SK-N-SH (cell line): ENCODE data around the gene SEMA3A. TPM values are rescaled to one million over a fixed set of nuclear protein-coding genes. Genes with fewer than 3 reads are reported as not detected.

Source experiments
- CTCF ChIA-PET: fragments of 300-600, 350-600 bp; formaldehyde crosslinking; extraction: SDS; loops from one replicate; lab custom pipeline; 2021; lab: Yijun Ruan, JAX
- POLR2A ChIA-PET: fragments of 350-600 bp; sonication (Branson Sonifier 250); formaldehyde crosslinking; extraction: SDS; loops from one replicate; lab custom pipeline; 2020; ENCODE audit warnings: antibody characterized with exemption, inconsistent platforms; lab: Yijun Ruan, JAX
- DNase-seq: peaks from one replicate; pipeline ENCODE4 v3.0.0; 2012
- H2AFZ ChIP-seq: fragments of 200-600 bp; sonication (generic); 2 replicates; pipeline ENCODE4 v1.8.1; 2016; ENCODE audit warnings: antibody characterized with exemption, mild to moderate bottlenecking, low read depth
- H3F3A ChIP-seq: fragments of 200-600 bp; sonication (generic); replicated peaks from 2 replicates; pipeline ENCODE3; 2016; ENCODE audit warnings: antibody characterized with exemption, mild to moderate bottlenecking; ENCODE audit not compliant: insufficient read depth
- H3K27ac ChIP-seq, 2 experiments: fragments of 200-500 bp in 1 of 2; fragments of 200-600 bp in 1 of 2; sonication (Bioruptor generic) in 1 of 2; sonication (generic), shearing (Covaris generic) in 1 of 2; 2 replicates each; pipeline versions ENCODE4 v1.5.1 to v1.6.1; 2014 to 2016; ENCODE audit warnings: low read depth in 2 of 2, inconsistent platforms in 1 of 2, low read length in 1 of 2, mild to moderate bottlenecking in 1 of 2, mixed read lengths in 1 of 2
- H3K27me3 ChIP-seq: fragments of 200-600 bp; sonication (generic), shearing (Covaris generic); 2 replicates; pipeline ENCODE4 v1.6.1; 2016; ENCODE audit warnings: mixed run types; ENCODE audit not compliant: insufficient read depth
- H3K36me3 ChIP-seq, 2 experiments: fragments of 200-500 bp in 1 of 2; fragments of 200-600 bp in 1 of 2; sonication (Bioruptor generic) in 1 of 2; sonication (generic) in 1 of 2; replicated peaks in 1 of 2; 2 replicates each; pipeline versions ENCODE3 to v1.5.1; 2014 to 2016; ENCODE audit warnings: low read length in 1 of 2, mild to moderate bottlenecking in 1 of 2; ENCODE audit not compliant: insufficient read depth in 2 of 2, control insufficient read depth in 1 of 2
- H3K4me1 ChIP-seq, 2 experiments: fragments of 200-500 bp in 1 of 2; fragments of 200-600 bp in 1 of 2; sonication (Bioruptor generic) in 1 of 2; sonication (generic), shearing (Covaris generic) in 1 of 2; 2 replicates each; pipeline versions ENCODE4 v1.5.1 to v1.6.1; 2014 to 2016; ENCODE audit warnings: low read depth in 1 of 2, low read length in 1 of 2, mixed run types in 1 of 2; ENCODE audit not compliant: insufficient read depth in 2 of 2, control insufficient read depth in 1 of 2
- H3K4me2 ChIP-seq: fragments of 200-600 bp; sonication (generic), shearing (Covaris generic); 2 replicates; pipeline ENCODE4 v1.6.1; 2017; ENCODE audit warnings: mixed run types
- H3K4me3 ChIP-seq, 2 experiments: fragments of 200-500 bp in 1 of 2; fragments of 200-600 bp in 1 of 2; sonication (Bioruptor generic) in 1 of 2; sonication (generic), shearing (Covaris generic) in 1 of 2; 2 replicates each; pipeline versions ENCODE4 v1.5.1 to v1.8.1; 2014 to 2016; ENCODE audit warnings: low read depth in 2 of 2, inconsistent platforms in 1 of 2, low read length in 1 of 2, mild to moderate bottlenecking in 1 of 2, mixed read lengths in 1 of 2, moderate library complexity in 1 of 2
- H3K79me2 ChIP-seq: fragments of 200-600 bp; sonication (generic); 2 replicates; pipeline ENCODE4 v1.8.1; 2017; ENCODE audit warnings: mild to moderate bottlenecking; ENCODE audit not compliant: insufficient read depth
- H3K9ac ChIP-seq: fragments of 200-600 bp; sonication (generic); 2 replicates; pipeline ENCODE4 v1.6.1; 2017; ENCODE audit warnings: mixed run types
- H3K9me2 ChIP-seq: fragments of 200-600 bp; sonication (generic); 2 replicates; pipeline ENCODE4 v1.6.1; 2017; ENCODE audit warnings: mixed run types
- H3K9me3 ChIP-seq: fragments of 200-600 bp; sonication (generic); 2 replicates; pipeline ENCODE4 v1.6.1; 2017; ENCODE audit warnings: mixed run types, mild to moderate bottlenecking, moderate library complexity
- H4K20me1 ChIP-seq: fragments of 200-600 bp; sonication (generic); 2 replicates; pipeline ENCODE4 v1.6.1; 2017; ENCODE audit warnings: mild to moderate bottlenecking, mixed run types; ENCODE audit not compliant: insufficient read depth
- ELF1 ChIP-seq: IDR thresholded peaks from 2 replicates; pipeline ENCODE4 v1.4.0; 2012
- EZH2phosphoT487 ChIP-seq: fragments of 200-600 bp; sonication (generic); IDR thresholded peaks from 2 replicates; pipeline ENCODE4 v1.6.1; 2017; ENCODE audit warnings: low read depth, mixed run types, mild to moderate bottlenecking, antibody characterized with exemption, moderate library complexity, borderline replicate concordance
- GABPA ChIP-seq: IDR thresholded peaks from 2 replicates; pipeline ENCODE4 v1.4.0; 2012; ENCODE audit warnings: low read depth, mild to moderate bottlenecking
- IRF3 ChIP-seq: fragments of 150-350 bp; IDR thresholded peaks from 2 replicates; pipeline ENCODE4 v1.6.1; 2016; ENCODE audit warnings: mild to moderate bottlenecking, low read depth, low read length
- RFX5 ChIP-seq: IDR thresholded peaks from 2 replicates; pipeline ENCODE4 v1.6.1; 2012; ENCODE audit warnings: mild to moderate bottlenecking, improper control_type of control experiment, low read length
- TCF12 ChIP-seq: IDR thresholded peaks from 2 replicates; pipeline ENCODE4 v1.4.0; 2012
- WGBS: methylation state at CpG from one replicate; pipeline ENCODE4 v1.1.6; 2017; ENCODE audit warnings: low lambda C conversion rate; 5-methylcytosine and 5-hydroxymethylcytosine counted together
- polyA plus RNA-seq, 3 experiments: library from polyadenylated mRNA; depleted of rRNA; stranded (reverse); fragments of >200 nt; gene quantifications; 2 replicates each; pipeline ENCODE4 v1.2.3, GENCODE V29; 2012
- TF ChIP-seq, protein P1 (sequence below): IDR thresholded peaks from 2 replicates; pipeline ENCODE4 v1.6.1; 2012; ENCODE audit warnings: mild to moderate bottlenecking, low read depth, low read length, moderate library complexity
- TF ChIP-seq, protein P2 (sequence below): IDR thresholded peaks from 2 replicates; pipeline ENCODE4 v1.4.0; 2012; ENCODE audit warnings: low read depth, borderline replicate concordance

SEMA3A gene
- polyA plus RNA-seq, 1 of the 3 experiments (the other 2 are of a cell fraction), result 15.9 TPM

DNA sequence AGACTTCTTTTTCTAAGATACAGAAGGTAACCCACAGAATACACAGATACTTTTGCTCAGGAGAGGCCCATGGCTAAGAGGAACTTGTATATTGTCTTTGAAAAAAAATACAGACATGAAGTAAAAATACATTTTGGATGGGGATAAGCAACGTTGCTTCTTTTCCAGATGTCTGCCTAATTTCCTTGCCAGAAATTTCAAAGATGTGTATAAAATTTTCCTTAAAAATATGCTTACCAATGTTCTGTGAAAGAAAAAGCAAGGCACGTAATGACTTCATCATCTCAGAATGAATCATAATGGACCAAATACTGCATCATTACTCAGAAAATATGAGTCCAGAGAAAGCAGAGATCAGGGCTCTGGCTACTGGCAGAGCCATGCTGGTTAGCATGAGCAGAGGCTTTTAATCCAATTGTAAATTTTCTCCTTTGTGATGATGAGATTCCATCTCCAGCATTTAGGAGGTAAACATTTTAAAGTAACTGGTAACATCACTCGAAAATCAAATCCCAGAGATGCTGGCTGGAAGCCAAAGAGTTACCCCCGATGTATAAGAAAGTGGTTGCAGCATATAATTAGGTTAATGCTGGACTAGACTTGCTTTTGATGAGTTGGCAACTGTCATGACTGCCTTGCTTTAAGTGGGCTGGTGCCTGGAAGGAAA is 272.5 kb downstream of the SEMA3A start (continued):
- TF ChIP-seq, protein P1, sequence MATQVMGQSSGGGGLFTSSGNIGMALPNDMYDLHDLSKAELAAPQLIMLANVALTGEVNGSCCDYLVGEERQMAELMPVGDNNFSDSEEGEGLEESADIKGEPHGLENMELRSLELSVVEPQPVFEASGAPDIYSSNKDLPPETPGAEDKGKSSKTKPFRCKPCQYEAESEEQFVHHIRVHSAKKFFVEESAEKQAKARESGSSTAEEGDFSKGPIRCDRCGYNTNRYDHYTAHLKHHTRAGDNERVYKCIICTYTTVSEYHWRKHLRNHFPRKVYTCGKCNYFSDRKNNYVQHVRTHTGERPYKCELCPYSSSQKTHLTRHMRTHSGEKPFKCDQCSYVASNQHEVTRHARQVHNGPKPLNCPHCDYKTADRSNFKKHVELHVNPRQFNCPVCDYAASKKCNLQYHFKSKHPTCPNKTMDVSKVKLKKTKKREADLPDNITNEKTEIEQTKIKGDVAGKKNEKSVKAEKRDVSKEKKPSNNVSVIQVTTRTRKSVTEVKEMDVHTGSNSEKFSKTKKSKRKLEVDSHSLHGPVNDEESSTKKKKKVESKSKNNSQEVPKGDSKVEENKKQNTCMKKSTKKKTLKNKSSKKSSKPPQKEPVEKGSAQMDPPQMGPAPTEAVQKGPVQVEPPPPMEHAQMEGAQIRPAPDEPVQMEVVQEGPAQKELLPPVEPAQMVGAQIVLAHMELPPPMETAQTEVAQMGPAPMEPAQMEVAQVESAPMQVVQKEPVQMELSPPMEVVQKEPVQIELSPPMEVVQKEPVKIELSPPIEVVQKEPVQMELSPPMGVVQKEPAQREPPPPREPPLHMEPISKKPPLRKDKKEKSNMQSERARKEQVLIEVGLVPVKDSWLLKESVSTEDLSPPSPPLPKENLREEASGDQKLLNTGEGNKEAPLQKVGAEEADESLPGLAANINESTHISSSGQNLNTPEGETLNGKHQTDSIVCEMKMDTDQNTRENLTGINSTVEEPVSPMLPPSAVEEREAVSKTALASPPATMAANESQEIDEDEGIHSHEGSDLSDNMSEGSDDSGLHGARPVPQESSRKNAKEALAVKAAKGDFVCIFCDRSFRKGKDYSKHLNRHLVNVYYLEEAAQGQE, result no peak
- TF ChIP-seq ELF1 (no peak), GABPA (no peak), EZH2phosphoT487 (no peak), IRF3 (no peak), RFX5 (no peak)
- TF ChIP-seq, protein P2, sequence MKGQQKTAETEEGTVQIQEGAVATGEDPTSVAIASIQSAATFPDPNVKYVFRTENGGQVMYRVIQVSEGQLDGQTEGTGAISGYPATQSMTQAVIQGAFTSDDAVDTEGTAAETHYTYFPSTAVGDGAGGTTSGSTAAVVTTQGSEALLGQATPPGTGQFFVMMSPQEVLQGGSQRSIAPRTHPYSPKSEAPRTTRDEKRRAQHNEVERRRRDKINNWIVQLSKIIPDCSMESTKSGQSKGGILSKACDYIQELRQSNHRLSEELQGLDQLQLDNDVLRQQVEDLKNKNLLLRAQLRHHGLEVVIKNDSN, result no peak

- DNase-seq, result no peak
- H4K20me1 ChIP-seq, result no peaks in the 10 kb centered on the region
Observed at GRCh38 chr7:83921271-83921940, 273.2 kb downstream of the SEMA3A start.

More at GRCh38 chr7:83921271-83921940, 273.2 kb downstream of the SEMA3A start:
- Histone ChIP-seq H3K9ac (no peak overlapping the region), H3K9me3 (no peaks in the 10 kb centered on the region), H3K4me3 (no peak overlapping the region), H3K27me3 (no peaks in the 10 kb centered on the region), H3K4me2 (peak overlapping the region; percentile 30; the same call in 1 of the 2 replicates), H3F3A (peaks cover 5% of the 10 kb centered on the region), H3K9me2 (no peaks in the 10 kb centered on the region; the same call in 1 of the 2 replicates), H2AFZ (no peak overlapping the region), H3K79me2 (no peaks in the 10 kb centered on the region), H3K36me3 (no peaks in the 10 kb centered on the region), H3K4me1 (peaks cover 0 to 16% of the 10 kb centered on the region in 2 experiments; a peak in 2 of 4 replicates), H3K27ac (peak overlapping the region; percentile 54 to 79; a peak in 3 of 4 replicates)
- WGBS, result 73% methylated on average over 1 of the region's 1 CpG
- CTCF ChIA-PET, result interaction anchor here (1.5 to 2.8 kb wide), 2 partner anchors 10 to 14 kb away, joined by 7 to 17 read pairs; no protein-coding TSS in a partner anchor
- TF ChIP-seq TCF12 (no peak), RFX5 (no peak)
- TF ChIP-seq, all 33 proteins: peak for 0
- POLR2A ChIA-PET, result no interaction called here
